ENCODE results near the gene PLEKHA6.

DNA sequence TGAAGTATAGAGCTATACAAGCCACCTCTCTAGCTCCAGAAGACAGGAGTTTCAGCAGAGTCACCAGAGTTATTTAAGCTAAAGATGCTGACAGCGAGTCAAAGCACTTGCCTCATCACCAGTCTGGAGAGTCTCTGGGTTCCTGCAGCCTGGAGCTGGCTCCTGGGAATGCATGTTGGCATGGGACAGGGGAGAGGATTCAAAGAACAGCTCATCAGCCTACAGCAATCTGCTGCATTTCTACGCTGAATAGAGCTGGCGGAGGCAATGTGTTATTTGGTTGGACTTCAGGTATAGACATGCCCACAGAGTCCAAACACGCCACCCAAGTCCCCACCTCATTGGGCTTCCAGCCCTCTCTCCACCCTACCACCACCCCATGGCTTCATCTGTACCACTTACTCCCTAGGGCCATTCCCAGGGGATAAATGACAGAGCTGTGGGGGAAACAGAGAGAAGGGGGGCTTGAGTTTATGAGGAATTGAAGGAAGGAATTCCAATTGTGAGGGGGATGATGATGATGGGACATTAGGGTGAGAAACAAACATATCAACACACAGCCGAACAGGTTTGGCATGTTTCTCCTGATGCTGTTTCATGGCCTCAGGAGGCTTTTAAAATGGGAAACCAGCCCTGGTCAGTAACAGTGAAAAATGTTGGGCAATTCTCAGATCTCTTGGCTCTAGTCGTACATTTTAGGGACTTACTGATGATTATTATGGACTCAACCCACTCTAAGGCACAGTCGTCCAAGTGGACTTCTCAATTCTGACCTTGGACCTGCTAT is 58.4 kb downstream of the PLEKHA6 start:
- TF ChIP-seq POLR2AphosphoS5 (IDR thresholded peaks at IDR 0.05; ENCODE audit: low read depth) (no peak), CTCF (IDR thresholded peaks at IDR 0.05; ENCODE audit: insufficient read depth, low read length) (no peak), GABPA (IDR thresholded peaks at IDR 0.05; ENCODE audit: low read depth) (no peak)
- TF ChIP-seq, protein P1, sequence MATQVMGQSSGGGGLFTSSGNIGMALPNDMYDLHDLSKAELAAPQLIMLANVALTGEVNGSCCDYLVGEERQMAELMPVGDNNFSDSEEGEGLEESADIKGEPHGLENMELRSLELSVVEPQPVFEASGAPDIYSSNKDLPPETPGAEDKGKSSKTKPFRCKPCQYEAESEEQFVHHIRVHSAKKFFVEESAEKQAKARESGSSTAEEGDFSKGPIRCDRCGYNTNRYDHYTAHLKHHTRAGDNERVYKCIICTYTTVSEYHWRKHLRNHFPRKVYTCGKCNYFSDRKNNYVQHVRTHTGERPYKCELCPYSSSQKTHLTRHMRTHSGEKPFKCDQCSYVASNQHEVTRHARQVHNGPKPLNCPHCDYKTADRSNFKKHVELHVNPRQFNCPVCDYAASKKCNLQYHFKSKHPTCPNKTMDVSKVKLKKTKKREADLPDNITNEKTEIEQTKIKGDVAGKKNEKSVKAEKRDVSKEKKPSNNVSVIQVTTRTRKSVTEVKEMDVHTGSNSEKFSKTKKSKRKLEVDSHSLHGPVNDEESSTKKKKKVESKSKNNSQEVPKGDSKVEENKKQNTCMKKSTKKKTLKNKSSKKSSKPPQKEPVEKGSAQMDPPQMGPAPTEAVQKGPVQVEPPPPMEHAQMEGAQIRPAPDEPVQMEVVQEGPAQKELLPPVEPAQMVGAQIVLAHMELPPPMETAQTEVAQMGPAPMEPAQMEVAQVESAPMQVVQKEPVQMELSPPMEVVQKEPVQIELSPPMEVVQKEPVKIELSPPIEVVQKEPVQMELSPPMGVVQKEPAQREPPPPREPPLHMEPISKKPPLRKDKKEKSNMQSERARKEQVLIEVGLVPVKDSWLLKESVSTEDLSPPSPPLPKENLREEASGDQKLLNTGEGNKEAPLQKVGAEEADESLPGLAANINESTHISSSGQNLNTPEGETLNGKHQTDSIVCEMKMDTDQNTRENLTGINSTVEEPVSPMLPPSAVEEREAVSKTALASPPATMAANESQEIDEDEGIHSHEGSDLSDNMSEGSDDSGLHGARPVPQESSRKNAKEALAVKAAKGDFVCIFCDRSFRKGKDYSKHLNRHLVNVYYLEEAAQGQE (IDR thresholded peaks at IDR 0.05; ENCODE audit: insufficient replicate concordance, low read depth) = no peak
